H7 (cell line): Measurements from ENCODE around the gene INTS6. TPM values are rescaled to one million over a fixed set of nuclear protein-coding genes. Genes with fewer than 3 reads are reported as not detected.

ENCODE experiments used
- DNase-seq: peaks from one replicate; pipeline ENCODE4 v3.0.0; 2012
- H3K27me3 ChIP-seq: 2 replicates; pipeline ENCODE4 v1.6.0; 2011; ENCODE audit warnings: mild to moderate bottlenecking, low read length; ENCODE audit not compliant: control insufficient read depth, insufficient read depth
- H3K36me3 ChIP-seq: replicated peaks from 2 replicates; pipeline ENCODE4 v1.5.1; 2011; ENCODE audit warnings: low read length; ENCODE audit not compliant: control insufficient read depth, insufficient read depth
- H3K4me3 ChIP-seq: 2 replicates; pipeline ENCODE4 v1.5.1; 2011; ENCODE audit warnings: low read depth, mild to moderate bottlenecking, control low read depth, low read length, moderate library complexity; ENCODE audit not compliant: insufficient read depth
- total RNA-seq: library from RNA; depleted of rRNA; stranded (reverse); fragments of >200 nt; shearing (Covaris generic); gene quantifications from 2 replicates; pipeline ENCODE4 v1.2.3, GENCODE V29; 2014

Gene INTS6
- total RNA-seq, 1 experiment from 2014 or later = 24.9 TPM

DNA sequence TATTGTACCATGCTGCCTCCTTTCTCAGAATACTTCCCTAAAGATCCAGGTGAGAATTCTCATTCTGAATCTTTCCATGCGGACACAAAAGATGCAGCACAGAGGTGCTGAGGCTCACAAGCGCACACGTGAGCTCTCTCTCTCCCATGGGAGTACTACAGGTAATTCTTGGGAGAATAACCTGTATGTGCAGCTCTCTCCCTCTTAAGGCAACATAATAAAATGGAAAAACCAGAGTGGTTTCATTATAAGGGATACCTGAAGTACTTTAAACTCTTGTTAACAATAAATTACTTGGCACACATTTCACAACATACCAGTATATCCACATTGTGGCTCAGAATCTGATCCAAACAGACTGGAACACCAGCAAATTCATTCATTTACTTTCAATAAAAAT, 40.4 kb downstream of the INTS6 start:
- peaks cover 4% of the 10 kb centered on the region for H3K36me3 ChIP-seq
- no peaks in the 10 kb centered on the region for H3K27me3 ChIP-seq
- DNase-seq = no peak
- H3K4me3 ChIP-seq = no peak overlapping the region

DNA sequence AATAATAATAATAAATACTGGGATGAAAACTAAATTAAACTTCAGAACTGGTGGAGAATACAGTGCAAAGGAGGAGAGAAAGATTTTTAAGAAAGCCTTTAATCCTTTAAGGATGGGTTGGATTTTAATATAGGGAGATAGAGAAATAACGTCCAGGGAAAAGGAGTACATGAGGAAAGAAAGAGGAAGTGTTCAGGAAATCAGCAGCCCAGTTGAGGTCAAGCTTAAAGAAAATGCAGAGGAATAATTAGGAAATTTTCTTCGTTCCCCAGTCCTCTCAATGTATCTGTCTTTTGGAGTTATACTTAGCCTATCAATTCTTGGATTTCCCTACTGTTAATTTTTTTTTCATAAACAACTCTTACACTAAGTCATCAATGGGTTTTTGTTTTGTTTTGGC, 47.7 kb downstream of the INTS6 start:
- DNase-seq = no peak
- Histone ChIP-seq H3K27me3 (no peaks in the 10 kb centered on the region), H3K4me3 (no peak overlapping the region), H3K36me3 (no peaks in the 10 kb centered on the region; the same call in 1 of the 2 replicates)

DNA sequence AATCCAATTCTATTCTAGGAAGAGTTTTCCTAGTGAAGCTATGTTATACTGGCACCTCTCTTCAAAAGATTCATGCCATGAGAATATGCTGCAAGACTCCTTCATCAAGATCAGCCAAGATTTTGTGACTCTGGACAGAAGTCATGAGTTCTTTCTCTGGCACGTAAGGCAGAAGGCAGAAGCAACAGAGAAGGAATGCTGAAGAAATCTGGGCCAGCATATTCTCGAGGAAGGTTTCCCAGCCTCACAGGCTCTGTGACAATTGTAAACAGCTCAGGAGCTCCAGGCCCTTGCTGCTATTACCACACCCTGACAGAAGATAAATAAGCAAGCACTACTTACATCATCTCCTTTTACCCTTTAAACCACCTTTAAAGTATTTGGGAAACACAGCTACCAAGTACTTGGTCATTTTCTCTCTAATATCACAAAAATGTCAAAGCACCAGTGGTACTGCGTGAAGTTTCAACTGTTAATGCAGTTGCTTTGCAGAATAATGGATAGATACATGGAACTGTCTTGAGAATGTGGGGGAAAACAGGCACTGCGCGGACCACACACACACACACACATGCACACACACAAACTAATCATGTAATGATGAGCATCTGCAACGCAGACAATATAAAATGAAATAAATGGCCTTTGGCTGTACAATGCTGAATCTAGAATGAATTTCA, 55.4 kb downstream of the INTS6 start:
- H3K4me3 ChIP-seq = no peak overlapping the region
- DNase-seq = peak; percentile 2
- no peaks in the 10 kb centered on the region for H3K36me3 ChIP-seq
- no peaks in the 10 kb centered on the region for H3K27me3 ChIP-seq

DNA sequence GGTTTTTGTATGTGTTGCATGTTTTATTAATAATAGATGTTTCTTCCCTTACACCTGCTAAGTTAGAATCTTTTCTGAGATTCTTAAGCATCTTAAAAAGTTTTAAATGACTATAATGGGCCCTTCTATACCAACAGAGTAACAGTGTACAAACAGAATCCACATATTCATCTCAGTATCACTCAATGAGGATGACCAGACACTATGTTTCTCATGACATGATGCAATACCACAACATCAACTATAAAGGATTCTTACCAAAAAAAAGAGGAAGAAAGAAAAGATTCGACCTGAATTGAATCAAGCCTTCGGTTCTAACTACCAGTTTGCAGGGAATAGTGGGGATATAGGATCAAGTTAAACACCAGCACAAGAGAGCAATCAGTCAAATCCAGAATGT, 56.5 kb downstream of the INTS6 start:
- Histone ChIP-seq H3K27me3 (no peaks in the 10 kb centered on the region), H3K36me3 (no peaks in the 10 kb centered on the region), H3K4me3 (no peak overlapping the region)
- DNase-seq = no peak

DNA sequence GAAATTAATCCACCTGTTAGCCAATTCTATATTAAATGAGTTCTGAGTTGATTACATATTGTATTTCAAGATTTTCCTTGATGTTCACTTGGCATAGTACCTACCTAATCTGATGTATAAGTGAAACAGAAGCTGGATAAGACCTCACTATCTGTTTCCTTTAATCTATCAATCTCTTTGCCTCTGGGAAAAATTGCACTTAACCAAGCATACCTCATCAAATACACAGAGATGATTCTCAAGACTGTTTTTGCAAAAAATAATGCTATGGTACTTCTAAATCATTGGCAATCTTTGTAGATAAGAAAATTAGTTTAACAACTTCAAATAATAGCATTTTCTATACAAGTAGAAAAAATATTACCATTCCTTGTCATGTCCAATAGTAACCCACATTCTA, 58.1 kb downstream of the INTS6 start:
- no peaks in the 10 kb centered on the region for H3K27me3 ChIP-seq

DNA sequence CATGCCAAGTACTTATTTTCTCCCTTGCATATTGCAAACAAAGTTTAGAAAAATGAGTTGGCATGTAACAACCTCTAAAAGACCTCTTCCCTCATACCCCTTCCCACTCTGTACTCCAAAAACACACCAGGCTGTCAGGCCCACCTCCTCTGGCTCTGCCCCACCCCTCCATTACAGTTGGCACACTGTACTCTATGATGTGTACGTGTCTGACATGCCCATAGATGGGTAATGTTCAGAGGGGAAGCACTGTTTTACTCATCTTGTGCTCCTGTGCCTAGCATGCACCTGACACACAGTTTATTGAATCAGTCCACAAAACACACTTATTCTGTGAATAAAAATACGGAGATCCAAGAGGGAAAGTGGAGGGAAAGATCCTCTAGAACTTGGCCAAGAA, 67.7 kb downstream of the INTS6 start:
- Histone ChIP-seq H3K36me3 (peaks cover 5% of the 10 kb centered on the region), H3K27me3 (no peaks in the 10 kb centered on the region), H3K4me3 (no peak overlapping the region)
- DNase-seq = no peak

More for the DNA sequence above, 58.1 kb downstream of the INTS6 start:
- Histone ChIP-seq H3K36me3 (no peaks in the 10 kb centered on the region), H3K4me3 (no peak overlapping the region)
- DNase-seq = no peak

DNA sequence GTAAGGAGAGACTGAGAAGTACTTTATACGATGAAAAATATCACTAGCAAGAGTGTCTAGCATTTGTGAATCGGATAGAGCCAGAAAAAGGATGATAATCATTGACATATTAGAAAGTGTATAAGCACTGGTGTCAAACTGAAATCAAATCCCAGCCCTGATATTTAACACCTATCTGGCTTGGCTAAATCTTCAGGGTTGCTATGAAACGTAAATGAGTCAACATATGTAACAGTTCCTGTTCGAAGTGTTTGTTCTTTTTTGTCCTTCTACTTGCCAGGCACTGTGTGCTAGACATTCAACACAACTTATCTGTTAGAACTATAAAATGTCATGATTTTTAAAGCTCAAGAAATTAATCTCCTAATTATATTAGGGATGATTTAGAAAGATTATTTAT, 72.6 kb downstream of the INTS6 start:
- DNase-seq = no peak
- H3K36me3 ChIP-seq = peaks cover 7% of the 10 kb centered on the region
- H3K27me3 ChIP-seq = no peaks in the 10 kb centered on the region
- no peak overlapping the region for H3K4me3 ChIP-seq

DNA sequence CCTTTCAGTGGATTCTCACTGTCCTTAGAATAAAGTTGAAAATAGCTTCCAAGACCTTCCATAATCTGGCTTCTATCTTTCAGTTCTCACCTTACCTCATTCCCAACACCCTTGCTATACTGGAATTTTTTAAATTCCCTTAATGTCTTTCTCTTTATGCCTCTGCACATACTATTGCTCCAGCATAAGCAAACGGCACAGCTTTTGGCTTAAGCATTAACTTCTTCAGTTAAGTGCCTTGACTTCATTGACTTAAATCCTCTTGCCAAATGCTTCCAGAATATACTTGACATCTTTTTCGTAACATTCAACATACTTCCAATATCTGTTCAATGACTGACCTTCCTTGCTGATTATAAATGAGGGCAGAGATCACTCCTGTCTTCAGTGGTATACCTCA, 79.4 kb downstream of the INTS6 start:
- Histone ChIP-seq H3K4me3 (no peak overlapping the region), H3K27me3 (no peaks in the 10 kb centered on the region), H3K36me3 (peaks cover 3% of the 10 kb centered on the region)
- DNase-seq = no peak

DNA sequence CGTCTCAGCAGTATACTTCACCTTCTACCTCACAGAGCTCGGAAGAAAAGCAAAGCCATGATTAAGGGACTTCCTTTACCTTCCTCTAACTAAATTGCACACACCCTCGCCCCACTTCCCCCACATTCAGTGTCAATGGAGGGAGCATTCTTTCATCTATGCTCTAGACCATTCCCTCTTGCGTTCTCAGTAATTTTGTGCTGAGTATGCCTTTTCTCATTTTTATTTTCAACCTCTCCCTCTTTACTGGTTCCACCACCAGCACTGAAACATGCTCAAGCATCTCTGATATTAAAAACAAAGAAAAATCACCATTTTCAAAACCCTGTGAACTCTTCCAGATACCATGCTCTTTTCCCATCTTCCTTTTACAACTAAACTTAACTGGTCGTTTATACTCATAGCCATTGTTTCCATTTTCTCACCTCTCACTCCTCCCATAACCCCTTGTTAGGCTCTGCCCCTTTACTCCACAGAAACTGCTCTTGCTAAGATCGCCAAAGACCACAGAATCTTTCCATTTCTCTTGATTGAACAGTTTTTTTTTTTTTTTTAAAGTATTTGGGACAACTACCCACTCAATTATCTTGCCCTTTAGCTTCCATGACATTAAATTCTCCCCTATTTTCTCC, 81.0 kb downstream of the INTS6 start:
- Histone ChIP-seq H3K27me3 (no peaks in the 10 kb centered on the region), H3K4me3 (no peak overlapping the region), H3K36me3 (peaks cover 4% of the 10 kb centered on the region)
- no peak for DNase-seq

DNA sequence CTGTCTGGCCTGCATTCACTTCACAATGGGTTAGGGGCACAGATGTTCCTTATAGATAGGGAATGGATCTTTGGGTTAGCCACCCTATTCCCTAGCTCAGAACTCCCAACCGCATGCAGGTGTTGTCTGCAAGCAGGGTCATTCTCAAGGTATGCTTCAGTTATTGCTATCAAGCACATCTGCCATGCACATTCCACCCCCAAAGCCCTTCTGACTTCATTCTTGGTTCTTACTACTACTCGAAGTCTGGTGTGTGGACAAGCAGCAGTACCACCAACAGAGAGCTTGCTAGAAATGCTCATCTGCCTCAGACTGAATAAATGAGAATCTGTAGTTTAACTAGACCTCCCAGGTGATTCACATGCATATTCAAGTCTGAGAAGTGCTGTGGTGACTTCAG, 82.0 kb downstream of the INTS6 start:
- Histone ChIP-seq H3K4me3 (no peak overlapping the region), H3K36me3 (peaks cover 4% of the 10 kb centered on the region), H3K27me3 (no peaks in the 10 kb centered on the region)
- DNase-seq = no peak

DNA sequence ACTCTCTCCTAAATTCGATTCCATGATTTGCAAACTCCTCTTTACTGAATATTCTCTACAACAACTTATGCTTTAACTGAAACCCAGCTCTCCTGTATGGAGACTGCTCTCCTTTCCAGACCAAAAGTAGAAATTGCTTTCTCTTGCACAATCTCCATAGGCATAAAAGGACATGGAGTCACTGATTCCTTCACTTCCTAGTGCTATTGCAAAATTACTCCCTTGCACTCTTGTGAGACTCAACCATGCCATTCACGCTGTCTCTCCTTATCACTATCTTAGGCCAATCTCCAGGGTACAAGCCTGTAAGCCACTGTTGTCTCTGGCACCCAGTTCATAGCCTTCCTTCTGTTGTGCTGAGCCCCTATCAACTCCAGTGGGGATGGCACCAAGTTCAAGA, 82.7 kb downstream of the INTS6 start:
- peaks cover 4% of the 10 kb centered on the region for H3K36me3 ChIP-seq
- no peak overlapping the region for H3K4me3 ChIP-seq
- no peak for DNase-seq
- H3K27me3 ChIP-seq = no peaks in the 10 kb centered on the region

DNA sequence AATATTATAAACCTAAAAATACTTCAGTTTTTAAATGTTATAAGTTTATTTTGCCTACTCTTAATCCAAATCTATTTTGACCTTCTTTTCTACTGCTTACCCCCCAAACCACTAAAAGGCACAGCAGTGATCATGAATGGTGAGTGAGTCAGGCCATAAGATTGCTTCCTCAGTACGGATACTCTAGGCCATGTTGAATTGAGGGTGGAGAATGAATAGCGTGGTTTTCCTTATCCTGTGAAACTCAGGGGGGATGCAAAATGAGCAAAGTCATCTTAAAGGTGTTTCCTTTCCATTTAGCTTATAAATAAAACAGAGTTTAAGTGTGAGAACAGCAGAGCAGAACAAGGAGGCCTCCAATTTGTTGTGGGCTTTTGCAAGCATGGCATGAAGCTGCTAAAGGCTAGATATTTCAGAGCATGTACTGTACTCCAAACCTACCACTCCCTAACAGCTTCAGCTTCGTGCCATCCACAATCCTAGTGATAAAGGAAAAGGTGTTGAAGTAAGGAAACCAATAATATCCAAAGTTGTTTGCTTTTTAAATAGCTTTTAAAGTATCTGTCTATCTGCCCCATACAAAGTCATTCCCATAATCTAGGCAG, 88.3 kb downstream of the INTS6 start:
- Histone ChIP-seq H3K4me3 (no peak overlapping the region), H3K36me3 (peaks cover 3% of the 10 kb centered on the region), H3K27me3 (no peaks in the 10 kb centered on the region)
- no peak for DNase-seq

DNA sequence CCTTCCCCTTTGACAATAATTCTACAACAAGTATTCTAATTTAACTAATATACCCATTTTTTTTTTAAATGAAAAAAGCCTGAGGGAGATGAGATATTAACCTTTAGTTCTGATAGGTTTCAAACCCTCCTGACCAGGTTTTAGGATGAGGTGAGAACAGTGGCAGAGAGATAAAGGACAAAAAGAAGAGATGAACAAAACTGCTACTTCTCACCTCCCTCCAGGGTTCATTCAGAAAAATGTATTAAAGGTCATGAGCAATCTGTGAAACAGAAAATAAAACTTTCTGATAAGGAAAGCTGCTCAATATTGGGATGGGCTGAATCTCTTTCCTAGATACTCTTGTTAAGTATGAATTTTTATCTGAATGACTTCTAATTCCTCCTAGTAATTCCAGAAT, 89.2 kb downstream of the INTS6 start:
- H3K4me3 ChIP-seq = no peak overlapping the region
- DNase-seq = no peak
- H3K27me3 ChIP-seq = no peaks in the 10 kb centered on the region
- H3K36me3 ChIP-seq = peaks cover 3% of the 10 kb centered on the region

DNA sequence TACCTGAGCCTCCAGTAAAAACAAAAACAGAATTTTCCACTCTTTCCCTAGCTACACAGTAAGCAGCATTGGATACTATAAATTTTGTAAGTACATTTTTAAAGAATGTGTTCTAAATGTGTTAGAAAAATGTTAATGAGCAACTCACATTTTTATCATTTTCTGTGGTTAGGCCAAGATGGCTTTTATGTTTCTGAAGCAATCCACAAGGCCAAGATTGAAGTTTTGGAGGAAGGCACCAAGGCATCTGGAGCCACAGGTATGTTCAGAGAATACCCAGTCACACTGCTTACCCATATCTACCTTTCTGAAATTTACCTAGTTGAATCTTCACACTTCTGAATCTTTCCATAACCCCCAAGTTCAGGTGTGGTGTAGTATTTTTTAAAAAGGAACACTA, 91.7 kb downstream of the INTS6 start:
- DNase-seq = no peak
- H3K36me3 ChIP-seq = no peaks in the 10 kb centered on the region; the same call in 1 of the 2 replicates
- H3K27me3 ChIP-seq = no peaks in the 10 kb centered on the region
- H3K4me3 ChIP-seq = no peak overlapping the region

DNA sequence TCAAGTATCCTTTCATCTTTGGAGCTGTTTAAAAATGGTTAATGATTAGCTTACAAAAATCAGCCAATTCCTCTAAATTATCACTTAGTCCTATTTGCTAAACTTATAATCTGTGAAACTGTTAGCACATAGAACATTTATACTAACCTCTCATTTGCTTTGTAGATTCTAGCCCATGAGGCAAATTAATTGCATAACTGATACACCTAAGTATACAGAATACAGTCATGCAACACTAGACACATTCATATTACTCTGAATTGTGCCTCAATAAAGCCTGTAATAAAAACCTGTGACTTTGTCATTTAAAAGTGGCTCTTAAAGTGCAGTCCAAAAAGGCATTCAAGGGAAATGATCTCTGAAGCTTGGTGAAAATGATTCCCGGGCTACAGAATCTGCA, 92.3 kb downstream of the INTS6 start:
- Histone ChIP-seq H3K4me3 (no peak overlapping the region), H3K36me3 (no peaks in the 10 kb centered on the region; the same call in 1 of the 2 replicates), H3K27me3 (no peaks in the 10 kb centered on the region)
- DNase-seq = no peak
